GM18951 (cell line): ENCODE results near the gene CLMN.

Experiments
- POLR2A ChIP-seq: IDR thresholded peaks from 4 replicates; pipeline ENCODE4 v1.6.1; 2011; ENCODE audit warnings: mild to moderate bottlenecking; ENCODE audit not compliant: insufficient read length, insufficient read depth; ENCODE audit errors: extremely low read depth
- in situ Hi-C: fragments of 300-500 bp; cut with MboI; formaldehyde crosslinking; loops from one replicate; pipeline ENCODE4 v1.12.0; 2022; ENCODE audit warnings: low sequenced_read_pairs, mixed read lengths, inconsistent platforms; ENCODE audit not compliant: unreplicated experiment

The CLMN gene

DNA sequence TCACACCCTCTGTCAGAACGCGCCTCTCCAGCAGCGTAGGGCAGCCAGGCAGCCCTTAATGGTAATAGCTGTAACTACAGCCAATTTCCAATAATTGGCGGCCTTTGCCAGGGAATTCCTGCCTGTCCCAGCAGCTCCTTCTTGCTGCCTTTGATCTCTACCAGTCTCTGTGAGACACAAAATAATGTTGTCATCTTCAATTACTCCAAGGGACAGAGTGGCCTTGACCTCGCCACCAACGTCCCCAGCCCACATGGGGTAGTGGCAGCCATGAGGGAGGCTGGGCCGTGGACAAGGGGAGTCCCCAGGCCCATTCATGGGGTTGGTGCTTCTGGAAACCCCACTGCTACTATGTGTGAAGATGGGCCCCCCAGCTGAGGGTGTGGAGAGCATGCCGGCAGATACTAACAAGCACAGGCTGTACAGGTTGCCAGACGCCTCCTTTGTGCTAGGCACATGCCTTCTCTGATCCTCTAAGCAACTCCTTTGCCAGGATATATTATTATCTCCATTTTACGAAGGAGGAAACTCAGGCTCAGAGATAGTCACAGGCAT, 17.4 kb upstream of the CLMN start:
- in situ Hi-C loops = no loop called here
- TF ChIP-seq POLR2A = no peak

DNA sequence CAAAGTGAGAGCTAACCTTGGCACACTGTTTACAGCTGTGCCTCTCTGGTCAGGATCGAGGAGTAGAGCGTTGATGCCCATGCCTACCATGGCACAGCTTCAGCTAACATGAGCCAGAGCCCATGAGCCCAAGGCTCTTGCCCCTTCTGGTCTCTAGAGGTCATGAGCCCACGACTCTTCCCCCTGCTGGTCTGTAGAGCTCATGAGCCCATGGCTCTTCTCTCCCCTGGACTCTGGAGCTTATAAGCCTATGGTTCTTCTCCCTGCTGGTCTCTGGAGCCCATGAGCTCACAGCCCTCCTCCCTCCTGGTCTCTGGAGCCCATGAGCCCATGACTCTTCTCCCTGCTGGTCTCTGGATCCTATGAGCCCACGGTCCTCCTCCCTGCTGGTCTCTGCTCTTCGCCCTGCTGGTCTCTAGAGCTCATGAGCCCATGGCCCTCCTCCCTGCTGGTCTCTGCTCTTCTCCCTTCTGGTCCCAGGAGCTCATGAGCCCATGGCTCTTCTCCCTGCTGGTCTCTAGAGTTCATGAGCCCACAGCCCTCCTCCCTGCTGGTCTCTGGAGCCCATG, 16.6 kb upstream of the CLMN start:
- TF ChIP-seq POLR2A = no peak
- in situ Hi-C loops = no loop called here

DNA sequence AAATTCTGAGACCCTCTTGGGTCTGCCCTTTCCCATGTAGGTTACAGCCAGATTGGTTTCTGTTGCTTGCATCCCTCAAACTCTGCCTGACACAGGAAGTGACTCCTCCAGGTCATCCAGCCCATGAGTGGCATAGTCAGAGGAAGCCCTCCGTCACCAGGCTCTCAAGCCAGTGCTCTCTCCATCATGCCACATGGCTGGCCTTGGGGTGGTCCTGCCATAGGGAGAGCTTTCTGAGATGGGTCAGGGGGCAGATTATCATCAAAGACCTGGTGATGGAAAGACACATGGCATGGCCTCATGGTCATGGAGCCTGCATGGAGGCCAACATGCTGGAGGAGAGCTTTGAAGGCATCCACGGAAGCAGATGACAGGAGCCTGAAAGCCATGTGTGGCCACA, 15.4 kb upstream of the CLMN start:
- TF ChIP-seq POLR2A = no peak
- in situ Hi-C loops = no loop called here

DNA sequence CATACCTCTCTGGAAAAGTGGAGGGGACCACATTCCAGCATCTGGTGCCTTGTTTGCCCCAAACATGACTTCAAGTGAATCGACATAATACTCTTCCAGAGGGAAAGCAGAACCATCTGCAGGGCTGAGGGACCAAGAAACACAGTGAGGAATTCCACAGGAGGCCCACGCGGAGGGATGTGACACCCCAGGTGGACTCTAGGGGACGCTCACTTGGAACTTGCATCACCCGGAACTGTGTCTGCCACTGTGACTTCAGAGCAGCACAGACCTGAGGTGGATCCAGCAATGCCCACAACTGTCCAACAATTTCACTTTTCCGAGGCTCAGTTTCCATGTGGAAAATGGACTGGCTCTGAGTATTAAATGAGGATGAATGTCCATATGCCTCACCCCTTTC, 14.3 kb upstream of the CLMN start:
- TF ChIP-seq POLR2A = no peak
- in situ Hi-C loops = no loop called here

DNA sequence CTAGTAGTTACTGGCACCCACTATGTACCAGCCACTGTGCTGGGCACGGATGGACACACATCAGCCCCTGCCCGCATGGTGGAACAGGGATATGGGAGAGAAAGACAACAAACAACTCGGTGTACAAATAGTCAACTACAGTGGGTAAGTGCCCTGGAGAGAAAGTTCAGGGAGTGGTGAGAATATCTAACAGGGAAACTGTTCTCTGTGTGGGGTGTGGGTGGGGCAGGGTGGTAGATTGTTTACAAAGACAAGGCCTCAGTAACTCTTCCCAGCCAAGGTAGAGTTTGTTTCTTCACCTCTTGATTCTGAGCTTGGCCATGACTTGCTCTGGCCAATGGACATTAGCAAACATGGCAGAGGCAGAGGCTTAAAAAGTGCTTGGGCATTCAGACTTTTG, 12.9 kb upstream of the CLMN start:
- no peak for TF ChIP-seq POLR2A
- in situ Hi-C loops = no loop called here

DNA sequence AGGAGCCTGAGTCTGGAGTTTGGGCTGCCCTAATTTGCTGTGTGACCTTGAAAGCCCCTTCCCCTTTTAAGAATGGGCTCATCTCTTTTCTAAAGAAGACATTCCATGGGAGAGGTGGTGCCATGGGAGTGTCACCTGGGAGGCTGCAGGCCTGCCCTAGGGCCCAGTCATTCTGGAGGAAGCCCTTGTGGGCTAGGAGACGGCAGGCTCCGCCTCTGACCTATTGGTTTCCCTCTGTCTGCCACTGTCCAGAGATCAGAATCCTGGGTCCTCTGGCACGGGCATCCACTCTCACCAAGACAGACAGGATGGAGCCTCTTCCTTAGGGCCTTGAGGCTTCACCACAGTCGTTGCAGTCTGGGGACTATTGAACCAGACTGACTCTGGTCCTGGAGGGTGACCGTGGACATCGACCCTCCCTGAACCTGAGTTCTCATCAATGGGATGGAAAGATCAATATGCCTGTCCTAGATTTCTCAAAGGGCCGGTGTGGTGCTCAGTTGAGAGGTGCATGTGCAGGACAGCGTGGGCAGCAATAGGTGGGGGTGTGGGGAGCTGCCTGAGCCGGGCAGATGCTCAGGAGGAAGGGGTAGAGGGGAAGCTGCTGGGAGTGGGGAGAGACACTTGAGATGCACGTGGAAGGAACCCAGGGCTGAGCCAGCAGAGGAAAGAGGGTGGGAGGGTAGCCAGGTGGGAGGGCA, 12.2 kb upstream of the CLMN start:
- no peak for TF ChIP-seq POLR2A
- in situ Hi-C loops = no loop called here

DNA sequence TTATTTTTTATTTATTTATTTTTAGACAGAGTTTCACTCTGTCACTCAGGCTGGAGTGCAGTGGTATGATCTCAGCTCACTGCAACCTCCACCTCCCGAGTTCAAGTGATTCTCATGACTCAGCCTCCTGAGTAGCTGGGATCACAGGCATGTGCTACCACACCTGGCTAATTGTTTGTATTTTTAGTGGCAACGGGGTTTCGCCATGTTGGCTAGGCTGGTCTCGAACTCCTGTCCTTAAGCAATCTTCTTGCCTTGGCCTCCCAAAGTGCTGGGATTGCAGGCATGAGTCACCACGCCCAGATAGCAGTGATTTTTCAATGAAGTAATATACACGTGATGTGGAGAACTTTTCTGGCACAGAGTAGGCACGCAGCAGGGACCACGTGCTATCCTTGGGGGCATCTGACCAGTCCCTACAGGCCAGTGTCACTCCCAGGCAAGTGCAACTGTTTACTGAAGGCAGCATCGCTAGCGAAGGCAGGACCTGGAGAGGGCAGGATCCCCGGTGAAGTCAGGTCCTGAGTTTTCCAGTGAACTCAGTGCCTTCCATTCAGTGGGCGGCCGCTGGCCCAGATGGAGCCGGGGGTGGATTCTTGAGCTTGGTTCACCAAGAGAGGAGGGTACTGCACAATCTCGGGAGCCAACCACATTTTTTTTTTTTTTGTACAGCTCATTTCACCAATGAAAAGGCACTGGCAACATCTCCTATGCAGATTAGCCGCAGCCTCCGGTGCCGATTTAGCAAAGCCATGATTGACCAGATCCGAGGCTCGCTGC, 11.1 kb upstream of the CLMN start:
- TF ChIP-seq POLR2A = no peak
- in situ Hi-C loops = no loop called here

DNA sequence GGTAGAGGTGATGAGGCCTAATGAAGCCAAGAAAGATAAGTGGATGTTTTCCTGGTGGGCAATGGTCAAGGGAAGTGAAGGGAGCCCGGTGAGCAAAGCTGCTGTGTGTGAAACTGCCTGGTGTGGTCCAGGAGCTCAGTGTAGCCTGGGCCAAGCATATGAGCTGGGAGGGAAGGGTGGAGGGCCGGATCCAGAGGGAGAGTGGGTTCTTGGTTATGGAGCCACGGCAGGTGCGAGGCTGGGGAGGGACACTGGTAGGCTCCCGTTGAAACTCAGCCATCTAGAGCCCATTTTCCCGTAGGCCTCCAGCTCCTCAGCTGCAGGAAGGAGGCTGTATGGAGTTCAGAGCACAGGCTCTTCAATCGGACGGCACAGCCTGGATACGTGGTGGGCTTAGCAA, 10.2 kb upstream of the CLMN start:
- in situ Hi-C loops = no loop called here
- no peak for TF ChIP-seq POLR2A

DNA sequence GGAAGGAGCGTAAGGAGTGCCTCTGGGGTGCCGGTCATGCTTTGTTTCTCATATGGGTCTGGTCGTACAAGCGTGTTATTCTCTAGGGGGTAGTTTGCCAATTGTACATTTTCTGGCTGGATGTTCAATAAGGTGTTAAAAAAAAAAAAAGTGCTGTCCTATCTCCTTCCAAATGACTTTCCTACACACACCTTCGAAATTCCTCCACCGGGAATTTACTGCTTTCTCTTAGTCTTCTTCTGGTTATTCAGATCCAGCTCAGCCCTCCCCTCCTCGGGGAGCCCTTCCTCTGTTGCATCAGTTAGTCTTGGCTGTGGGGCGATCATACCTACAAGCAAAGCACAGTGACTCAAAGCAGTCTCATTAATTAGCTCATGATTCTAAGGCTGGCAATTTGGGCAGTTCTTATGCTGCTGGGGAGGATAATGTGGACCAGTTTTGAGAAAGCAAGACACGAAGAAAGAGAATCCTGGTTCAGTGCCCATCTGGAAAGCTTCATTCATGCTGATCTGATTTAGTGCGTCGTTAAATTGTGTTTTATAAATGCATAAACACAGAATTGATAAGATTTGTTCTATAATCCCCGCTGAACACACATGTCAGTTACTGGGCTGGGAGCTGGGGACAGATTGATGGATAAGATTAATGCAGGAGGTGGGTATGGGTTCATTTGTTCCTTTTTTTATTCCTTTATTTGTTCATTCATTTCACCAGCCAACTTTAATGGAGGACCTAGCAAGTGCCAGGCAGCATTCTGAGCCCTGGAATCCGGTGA, 9.2 kb upstream of the CLMN start:
- in situ Hi-C loops = no loop called here
- TF ChIP-seq POLR2A = no peak

DNA sequence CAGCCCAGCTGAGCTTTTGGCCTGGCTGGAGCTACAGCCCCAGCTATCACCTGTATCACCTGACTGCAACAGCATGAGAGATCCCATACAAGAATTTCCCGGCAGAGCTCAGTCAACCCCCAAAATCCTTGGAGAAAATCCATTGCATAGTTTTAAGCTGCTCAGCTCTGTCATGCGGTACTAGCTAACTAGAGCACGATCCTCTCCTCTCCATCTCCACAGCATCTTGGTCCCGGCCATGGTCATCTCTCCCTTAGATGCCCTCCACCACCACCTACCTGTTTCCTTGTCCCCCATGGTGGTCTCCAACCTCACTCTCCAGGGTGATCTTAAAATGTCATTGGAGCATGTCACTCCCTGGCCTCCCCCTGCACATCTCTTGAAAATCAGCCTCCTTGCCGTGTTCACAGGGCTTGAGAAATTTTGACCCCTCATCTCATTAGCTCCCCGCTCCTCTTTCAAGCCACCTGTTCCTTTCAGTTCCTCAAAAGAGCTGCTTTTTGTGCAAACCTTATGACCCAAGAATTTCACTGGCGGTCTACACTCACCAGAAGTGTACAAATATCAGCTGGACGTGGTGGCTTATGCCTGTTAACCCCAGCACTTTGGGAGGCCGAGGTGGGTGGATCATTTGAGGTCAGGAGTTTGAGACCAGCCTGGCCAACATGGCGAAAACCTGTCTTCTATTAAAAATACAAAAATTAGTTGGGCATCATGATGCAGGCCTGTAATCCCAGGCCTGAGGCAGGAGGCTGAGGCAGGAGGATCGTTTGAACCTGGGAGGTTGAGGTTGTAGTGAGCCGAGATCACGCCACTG, 8.1 kb upstream of the CLMN start:
- in situ Hi-C loops = no loop called here
- no peak for TF ChIP-seq POLR2A

DNA sequence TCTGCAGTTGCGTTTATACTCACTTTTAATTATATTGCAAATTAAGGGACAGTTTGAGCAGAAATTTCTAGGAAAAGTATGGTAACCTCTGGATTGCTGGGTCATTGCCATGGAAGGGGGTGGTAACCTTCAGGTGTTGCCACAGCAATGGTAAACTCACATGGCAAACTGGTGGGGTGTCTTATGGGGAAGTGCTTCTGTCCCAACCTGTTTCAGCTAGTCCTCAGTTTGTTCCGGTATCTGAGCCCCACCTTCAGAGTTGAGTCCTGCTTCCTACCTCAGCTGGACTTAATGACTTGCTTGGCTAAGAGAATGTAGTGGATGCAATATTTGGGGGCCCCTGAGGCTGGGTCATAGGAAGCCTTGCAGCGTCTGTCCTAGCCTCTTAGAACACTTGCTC, 7.3 kb upstream of the CLMN start:
- in situ Hi-C loops = no loop called here
- no peak for TF ChIP-seq POLR2A

DNA sequence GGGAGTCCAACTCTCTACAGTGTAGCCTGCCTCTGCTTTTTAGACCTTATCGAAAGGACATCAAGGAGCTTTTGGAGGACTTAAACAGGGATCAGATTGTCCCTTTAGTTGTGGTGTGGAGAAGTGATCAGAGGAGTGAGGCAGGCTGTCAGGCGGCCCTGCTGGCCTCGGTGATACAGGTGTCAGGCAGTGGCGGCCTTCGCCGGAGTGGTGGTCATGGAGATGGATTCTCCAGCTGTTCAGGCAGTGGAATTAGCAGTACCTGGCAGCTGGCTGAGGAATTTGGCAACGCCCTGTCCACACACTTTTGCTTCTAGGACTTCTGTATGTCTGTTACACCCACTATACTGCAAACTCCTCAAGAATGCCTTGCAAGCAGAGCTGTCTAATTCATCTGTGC, 4.2 kb upstream of the CLMN start:
- no peak for TF ChIP-seq POLR2A
- in situ Hi-C loops = no loop called here

DNA sequence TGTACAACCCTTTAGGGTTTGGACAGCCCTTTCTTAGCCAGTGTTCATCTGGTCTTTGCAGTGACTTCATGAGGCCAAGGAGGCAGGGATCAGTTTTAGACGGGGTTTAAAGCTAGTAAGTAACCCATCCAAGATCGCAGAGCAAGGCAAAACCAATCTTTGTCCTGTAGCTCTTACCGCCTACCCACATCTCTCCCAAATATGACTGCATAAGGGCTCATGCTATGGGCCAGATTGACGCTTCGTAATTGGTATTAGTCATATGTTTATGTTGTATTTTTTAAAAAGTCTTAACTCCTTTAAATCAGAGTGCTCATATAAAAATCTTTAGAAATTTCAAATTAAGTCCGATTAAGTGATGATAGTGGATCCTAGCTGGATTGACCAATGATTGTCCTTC, 3.7 kb upstream of the CLMN start:
- in situ Hi-C loops = no loop called here

DNA sequence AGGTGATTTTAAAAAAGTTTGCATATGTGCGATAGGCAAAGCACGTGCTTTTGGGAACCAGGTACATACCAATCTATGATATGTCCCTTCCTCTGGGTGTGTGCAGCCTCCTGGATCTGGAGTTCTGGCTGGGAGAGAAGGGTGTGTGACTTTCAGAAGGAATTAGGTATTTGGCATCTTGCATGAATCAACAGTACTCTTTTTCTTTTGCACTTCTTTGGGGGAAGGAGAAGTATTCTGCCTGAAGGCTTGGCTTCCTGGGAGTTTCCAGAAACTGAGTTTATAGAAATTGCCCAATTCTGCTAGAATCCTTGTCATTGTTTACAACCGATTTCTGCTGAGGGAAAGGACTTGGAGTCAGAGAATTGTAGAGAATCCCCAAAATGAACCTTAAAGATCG, 2.9 kb upstream of the CLMN start:
- TF ChIP-seq POLR2A = no peak
- in situ Hi-C loops = no loop called here

More for the DNA sequence above, 3.7 kb upstream of the CLMN start:
- no peak for TF ChIP-seq POLR2A
